ENCODE results near the gene AP2A2. TPM values are rescaled to one million over a fixed set of nuclear protein-coding genes. Genes with fewer than 3 reads are reported as not detected.

The AP2A2 gene
- 10 to 100 TPM; 40.5 to 62.5 (median 49.2) TPM for polyA plus RNA-seq (ENCODE audit: insufficient read length in 10 of 10)
- long read RNA-seq, donor 1, full-length matches to known transcripts, result 1 of 1 reads
- long read RNA-seq, donor 1, partial matches to known transcripts, result 0 of 1 reads
- long read RNA-seq, donor 1, other reads (novel, unspliced or antisense), result 0 of 1 reads
- long read RNA-seq, donor 2, full-length matches to known transcripts, result 3 of 3 reads
- long read RNA-seq, donor 2, partial matches to known transcripts, result 0 of 3 reads
- long read RNA-seq, donor 2, other reads (novel, unspliced or antisense), result 0 of 3 reads
- long read RNA-seq, donor 3, result 0 reads
- long read RNA-seq, donor 4, full-length matches to known transcripts, result 2 of 2 reads
- long read RNA-seq, donor 4, partial matches to known transcripts, result 0 of 2 reads
- long read RNA-seq, donor 4, other reads (novel, unspliced or antisense), result 0 of 2 reads
- long read RNA-seq, donor 5, full-length matches to known transcripts, result 2 of 16 reads
- long read RNA-seq, donor 5, partial matches to known transcripts, result 14 of 16 reads
- long read RNA-seq, donor 5, other reads (novel, unspliced or antisense), result 0 of 16 reads
- long read RNA-seq, donor 6, full-length matches to known transcripts, result 6 of 6 reads
- long read RNA-seq, donor 6, partial matches to known transcripts, result 0 of 6 reads
- long read RNA-seq, donor 6, other reads (novel, unspliced or antisense), result 0 of 6 reads
- long read RNA-seq, donor 7, full-length matches to known transcripts, result 5 of 5 reads
- long read RNA-seq, donor 7, partial matches to known transcripts, result 0 of 5 reads
- long read RNA-seq, donor 7, other reads (novel, unspliced or antisense), result 0 of 5 reads
- long read RNA-seq, donor 8, full-length matches to known transcripts, result 4 of 4 reads
- long read RNA-seq, donor 8, partial matches to known transcripts, result 0 of 4 reads
- long read RNA-seq, donor 8, other reads (novel, unspliced or antisense), result 0 of 4 reads
- long read RNA-seq, donor 9, full-length matches to known transcripts, result 1 of 1 reads
- long read RNA-seq, donor 9, partial matches to known transcripts, result 0 of 1 reads
- long read RNA-seq, donor 9, other reads (novel, unspliced or antisense), result 0 of 1 reads

DNA sequence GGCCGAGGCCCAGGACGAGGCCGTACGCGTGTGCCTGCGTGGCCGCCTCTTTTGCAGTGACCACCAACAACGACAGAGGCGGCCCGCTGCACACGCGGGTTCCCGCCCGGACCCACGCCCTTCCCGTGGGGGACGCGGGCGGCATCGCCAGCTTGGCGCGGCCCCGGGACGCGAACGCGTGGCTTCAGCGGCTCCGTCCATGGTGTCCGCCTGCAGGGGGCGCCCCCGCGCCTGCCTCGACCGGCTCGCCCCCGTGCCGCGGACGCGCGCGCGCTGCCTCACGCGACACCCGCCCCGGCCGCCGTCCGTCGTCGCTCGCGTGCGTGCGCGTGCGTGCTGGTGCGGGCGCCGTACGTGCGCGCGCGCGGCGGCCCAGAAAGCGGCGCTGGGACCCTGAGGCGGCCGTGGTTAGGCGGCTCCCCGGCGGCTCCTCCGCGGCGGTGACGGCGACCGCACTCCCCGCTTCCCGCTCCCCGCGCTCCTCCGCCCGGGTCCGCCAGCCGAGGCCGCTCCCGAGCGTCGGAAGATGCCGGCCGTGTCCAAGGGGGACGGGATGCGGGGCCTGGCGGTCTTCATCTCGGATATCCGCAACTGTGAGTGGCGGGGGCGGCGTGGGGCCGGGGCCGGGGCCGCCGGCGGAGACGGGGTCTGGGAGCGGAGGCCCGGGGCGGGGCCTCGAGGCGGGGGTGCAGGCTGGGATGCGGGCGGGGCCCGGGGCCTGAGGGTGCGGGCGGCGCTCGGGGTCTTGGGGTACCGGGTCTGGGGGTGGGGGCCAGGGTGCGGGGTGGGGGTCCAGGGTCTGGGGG, at the start of gene AP2A2:
Gene AP2A2, plus strand, starts transcription at position 375 of the 806 bp plus-strand sequence. Its CDS starts 152 bp downstream, at position 527.
- DNase-seq, result peak; percentile 92 to 96 (median 95)

DNA sequence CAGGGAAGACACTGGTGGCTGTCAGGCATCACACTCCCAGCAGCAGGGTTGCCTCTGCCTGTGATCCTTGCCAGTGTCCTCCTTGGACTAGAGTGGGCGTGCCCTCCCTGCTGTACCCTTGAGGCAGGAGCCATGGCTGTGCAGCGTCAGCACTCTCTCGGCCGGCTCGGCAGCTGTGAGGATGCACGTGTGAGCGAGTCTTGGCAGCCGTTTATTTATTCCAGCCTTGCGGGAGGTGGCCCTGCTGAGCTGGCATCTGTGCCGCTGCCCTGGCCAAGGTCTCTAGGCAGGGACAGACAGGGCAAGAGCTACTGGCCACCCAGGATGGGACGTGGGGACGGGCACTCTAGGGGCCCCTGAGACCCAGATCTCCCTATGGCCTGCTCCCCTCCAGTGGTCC, 49.1 kb upstream of the AP2A2 start:
- DNase-seq, result peak in 2 of 3 donors; percentile 49 to 62

DNA sequence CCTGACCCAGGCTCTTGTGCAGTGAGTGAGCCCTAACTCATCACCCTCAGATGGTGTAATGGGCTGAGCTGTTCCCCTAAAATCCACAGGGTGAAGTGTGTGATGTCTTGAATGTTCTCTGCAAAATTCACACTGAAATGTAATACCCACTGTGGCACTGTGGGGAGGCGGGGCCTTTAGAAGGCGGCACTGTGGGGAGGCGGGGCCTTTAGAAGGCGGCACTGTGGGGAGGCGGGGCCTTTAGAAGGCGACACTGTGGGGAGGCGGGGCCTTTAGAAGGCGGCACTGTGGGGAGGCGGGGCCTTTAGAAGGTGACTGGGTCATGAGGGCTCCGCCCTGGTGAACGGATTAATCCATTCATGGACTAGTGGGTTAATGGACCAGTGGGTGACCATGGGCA, 48.1 kb upstream of the AP2A2 start:
- DNase-seq, result no peak

DNA sequence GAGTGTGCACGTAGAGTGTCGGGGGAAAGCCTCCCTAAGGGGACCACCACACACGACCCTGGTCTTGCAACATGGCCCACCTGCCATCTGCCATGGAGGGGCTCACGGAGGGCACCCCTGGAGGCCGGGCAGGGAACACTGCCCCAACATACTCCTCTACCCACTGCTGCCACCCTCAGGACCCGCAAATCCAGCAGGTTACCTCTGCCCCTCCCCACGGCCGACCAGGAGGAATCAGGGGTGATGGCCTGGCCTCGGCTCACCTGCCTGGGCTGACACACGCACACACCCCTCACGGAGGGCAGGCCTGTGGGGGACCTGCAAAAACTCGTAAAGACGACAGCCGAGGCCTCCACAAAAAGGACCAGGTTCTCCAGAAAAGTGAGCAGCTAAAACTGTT, 45.2 kb upstream of the AP2A2 start:
- no peak for DNase-seq

DNA sequence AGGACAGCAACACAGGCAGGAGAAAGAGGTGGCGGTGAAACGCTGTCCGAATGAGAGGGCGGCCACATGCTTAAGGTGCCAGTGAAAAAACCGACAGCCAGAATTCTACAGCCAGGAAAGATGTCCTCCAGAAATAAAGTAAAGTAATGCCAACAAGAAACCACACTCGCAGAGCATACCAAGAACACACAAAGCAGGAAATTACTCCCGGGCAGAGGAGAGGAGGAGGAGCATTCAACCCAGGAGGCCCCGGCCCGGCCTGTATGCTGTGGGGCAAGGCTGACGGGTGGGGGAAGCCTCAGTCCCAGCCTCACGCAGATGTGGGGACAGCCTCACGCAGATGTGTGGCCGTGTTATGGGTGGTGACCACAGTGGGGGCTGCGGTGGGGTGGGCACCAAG, 43.1 kb upstream of the AP2A2 start:
- DNase-seq, result no peak

DNA sequence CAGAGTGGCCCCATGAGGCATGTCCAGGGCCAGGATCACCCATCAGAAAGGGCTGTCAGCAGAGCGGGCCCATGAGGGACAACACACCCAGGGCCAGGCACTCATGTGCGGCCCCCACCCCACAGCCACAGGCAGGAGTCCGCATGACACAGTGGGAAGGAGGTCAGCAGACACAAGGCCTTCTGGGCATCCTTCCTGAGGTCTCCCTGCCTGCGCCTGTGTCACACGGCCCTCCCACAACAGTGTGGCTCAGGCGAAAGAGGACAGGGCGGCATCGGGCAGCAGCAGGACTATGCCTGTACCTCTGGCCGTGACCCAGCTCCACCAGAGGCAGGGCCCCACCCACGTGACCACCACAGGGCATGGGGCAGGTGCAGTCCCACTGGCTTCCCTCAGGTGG, 42.1 kb upstream of the AP2A2 start:
- no peak for DNase-seq

DNA sequence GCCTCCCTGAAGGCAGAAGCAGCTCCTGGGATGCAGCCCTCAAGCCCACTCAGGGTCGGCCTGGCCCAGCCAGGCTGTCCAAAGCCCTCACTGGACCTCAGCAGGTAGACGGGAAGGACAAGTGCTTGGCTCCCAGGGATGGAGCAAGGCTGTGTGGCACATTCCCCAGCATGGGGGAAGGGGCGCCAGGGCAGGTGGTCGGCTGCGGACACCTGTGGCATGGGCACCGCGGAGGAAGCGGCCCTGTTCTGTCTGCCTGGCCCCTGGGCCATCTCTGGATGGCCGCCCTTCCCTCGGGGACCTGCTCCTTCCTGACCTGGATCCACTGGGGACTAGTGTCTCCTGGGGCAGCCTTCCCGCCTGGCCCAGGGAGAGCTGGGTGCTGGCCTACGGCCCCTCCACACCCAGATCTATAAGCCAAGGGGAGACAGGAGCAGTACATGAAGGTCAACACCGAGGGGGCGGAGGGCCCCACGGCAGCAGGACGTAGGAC, 41.0 kb upstream of the AP2A2 start:
- no peak for DNase-seq

DNA sequence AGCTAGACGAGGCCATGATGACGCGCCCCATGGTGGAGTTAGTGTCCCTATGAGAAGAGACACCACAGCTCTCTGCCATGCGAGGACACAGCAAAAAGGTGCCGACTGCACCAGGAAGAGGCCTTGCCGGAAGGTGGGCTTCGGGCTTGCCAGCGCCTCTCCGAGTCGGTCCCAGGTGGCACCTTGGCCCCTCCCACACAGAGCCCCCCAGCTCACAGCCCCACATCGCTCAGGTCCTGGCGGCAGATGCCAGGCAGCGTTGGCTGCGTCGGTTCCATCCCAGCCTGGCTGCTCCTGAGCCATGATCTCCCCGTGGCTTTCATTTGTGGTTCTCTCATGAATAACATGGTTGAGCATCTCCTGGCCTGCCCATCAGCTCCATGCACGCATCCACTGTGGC, 39.1 kb upstream of the AP2A2 start:
- DNase-seq, result no peak

DNA sequence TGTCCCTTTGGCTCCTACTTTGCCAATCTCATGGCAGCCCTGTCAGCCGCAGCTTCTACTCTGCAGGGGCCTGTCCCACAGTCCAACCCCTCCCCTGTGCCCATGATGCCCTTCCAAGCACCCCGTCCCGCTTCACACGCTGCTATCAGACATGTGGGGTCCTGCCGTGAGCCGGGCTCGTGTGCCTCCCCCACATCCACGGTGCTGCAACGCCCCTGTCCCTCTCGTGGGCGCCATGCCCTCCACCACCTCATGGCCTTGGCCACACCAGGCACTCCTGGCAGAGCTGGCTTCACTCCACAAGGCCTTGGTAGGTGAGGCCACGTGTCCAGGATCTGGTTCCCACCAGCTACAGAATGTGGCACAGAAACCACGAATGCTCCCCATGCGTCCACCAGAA, 38.1 kb upstream of the AP2A2 start:
- DNase-seq, result no peak

DNA sequence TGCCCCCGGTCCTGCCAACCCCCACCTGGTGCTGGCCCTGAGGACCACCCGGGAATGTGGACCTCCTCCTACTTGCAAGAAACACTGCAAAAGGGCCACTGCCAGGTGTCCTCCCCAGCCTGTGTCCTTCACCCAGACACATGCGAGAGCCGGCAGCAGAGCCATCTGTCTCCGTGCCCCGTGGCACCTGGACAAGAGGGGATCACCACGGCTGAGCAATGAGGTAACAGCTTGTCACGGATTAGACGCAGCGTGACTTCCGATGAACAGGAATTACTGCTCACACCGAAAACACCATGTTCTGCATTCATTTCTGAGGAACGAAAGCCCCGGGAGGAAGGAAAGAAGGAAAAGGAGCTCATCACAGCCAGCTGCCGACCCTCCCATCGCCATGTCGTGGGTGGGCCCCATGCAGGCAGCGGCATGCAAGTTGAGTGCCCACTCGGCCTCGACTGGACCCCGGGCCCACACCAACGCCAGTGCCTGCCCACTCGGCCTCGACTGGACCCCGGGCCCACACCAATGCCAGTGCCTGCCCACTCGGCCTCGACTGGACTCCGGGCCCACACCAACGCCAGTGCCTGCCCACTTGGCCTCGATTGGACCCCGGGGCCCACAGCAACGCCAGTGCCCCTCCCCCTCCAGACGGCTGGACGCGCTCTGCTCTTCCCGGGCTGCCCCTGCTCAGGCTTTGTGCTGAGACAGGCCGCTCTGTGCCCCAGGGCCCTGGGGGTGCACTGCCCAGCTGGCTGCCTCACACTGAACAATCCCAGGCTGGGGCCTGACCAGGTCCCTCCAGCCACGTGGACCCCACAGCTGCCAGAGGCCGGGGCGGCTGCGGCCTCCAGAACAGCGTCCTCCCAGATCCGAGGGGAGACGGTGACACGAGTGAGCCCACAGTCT, 37.1 kb upstream of the AP2A2 start:
- DNase-seq, result peak in 1 of 3 donors; percentile 35

DNA sequence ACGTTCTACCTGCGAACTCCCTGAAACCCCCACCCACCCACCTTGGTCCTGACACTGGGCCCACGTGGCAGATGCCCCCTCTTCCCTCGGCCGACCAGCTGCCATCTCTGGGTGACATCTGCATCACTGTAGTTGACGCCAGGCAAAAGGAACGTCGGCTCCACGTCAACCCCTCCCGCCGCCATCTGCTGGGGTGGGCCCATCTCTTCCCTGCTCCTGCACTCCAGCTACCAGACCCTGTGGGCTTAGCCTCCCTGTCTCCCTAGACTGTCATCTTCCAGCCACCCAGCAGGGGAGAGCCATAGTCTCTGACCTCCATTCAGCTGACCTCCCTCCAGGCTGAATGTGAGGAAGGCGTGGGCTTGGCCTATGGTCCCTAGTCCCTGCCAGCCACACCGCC, 36.4 kb upstream of the AP2A2 start:
- DNase-seq, result peak in 1 of 3 donors; percentile 34

DNA sequence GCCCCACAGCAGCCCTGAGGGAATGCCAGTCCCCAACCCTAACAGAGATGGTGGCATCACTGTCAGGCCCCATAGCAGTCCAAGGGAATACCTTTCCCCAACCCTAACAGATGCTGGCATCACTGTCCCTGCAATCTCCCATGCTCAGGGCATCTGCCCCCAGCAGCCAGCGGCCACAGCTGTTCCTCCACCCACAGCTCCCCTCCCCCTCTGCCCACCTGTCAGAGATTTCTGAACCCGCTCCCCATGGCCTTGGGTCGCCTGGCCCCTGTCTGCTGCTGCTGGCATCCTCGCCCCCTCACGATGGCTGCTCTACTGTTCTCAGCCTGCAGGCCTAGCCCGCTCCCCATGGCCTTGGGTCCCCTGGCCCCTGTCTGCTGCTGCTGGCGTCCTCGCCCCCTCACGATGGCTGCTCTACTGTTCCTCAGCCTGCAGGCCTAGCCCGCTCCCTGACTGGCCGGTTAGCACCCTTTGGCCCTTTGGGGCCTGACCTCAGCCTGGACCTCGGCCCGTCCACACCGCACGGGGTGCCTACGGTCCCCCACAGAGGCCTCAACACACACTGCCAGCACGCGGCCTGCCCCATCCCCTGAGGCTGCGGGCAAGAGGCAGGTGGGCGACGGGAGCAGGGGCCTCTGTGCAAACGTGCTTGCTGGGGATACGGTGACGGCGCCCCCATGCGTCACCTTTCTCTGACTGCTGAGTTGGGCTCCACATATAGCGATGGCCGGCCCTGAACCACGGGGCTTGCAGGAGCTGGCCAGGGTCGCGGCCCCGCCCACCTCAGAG, 35.8 kb upstream of the AP2A2 start:
- peak in 1 of 3 donors; percentile 41 for DNase-seq

DNA sequence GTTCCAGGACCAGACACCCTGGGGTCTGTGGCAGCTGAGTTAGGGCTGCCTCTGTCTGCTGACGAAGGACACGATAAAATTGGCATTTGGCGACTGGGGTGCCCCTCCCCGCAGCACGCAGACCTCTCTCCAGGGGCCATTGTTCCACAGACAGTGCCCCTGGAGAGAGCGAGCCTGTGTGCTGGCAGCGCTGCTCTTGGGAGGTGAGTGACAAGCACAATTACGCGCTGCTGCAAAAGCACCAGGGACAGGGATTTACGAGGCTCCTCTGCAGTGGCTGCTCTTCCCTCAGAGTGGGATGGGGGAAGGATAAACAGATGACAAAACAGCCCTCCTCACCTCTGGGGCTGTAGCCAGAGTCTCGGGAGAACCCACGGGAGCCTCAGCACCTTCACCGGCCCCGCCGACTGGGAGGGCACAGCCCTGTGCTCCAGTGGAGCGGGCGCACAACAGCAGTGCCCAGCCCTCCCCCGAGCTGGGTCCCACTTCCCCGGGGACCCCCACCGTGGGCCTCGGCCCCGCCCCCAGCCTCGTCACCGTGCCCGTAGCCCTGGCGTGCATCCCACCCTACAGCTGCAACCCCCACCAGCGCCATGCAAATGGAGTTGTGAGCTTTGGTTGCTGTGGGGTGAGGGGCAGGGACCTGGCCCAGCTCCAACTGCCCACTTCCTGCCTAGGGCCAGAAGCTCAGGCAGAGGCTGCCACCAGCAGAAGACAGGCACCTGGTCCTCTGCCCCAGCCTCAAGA, 34.7 kb upstream of the AP2A2 start:
- peak in 1 of 3 donors; percentile 26 for DNase-seq

DNA sequence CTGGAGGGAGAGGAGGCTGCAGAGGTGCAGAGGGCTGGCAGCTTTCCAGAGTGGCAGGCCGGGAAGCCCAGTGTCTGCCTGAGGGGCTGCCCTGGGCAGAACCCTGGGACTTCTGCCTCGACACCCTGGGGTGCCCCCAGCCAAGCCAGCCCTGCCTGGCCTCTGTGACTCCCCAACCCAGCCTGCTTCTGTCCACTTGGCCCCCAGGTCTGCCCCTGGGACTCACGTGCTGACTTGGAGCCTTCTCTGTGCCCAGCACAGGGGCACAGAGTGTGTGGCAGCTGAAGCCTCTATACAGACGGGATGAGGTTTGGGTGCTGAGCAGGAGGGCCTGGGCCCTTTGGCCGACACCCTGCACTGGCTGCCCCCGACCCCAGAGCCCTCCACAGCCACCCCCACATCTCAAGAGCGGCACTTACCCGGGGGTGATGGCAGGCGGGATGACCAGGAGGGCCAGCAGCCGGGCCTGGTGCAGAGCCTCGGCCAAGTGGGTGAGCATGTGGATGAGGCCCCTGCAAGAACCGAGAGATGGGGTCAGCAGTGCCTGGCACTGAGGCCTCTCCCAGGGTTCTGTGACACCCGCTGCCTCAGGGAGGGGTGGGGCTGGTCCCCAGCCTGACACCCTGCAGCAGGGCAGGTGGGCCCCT, 32.5 kb upstream of the AP2A2 start:
- no peak for DNase-seq

DNA sequence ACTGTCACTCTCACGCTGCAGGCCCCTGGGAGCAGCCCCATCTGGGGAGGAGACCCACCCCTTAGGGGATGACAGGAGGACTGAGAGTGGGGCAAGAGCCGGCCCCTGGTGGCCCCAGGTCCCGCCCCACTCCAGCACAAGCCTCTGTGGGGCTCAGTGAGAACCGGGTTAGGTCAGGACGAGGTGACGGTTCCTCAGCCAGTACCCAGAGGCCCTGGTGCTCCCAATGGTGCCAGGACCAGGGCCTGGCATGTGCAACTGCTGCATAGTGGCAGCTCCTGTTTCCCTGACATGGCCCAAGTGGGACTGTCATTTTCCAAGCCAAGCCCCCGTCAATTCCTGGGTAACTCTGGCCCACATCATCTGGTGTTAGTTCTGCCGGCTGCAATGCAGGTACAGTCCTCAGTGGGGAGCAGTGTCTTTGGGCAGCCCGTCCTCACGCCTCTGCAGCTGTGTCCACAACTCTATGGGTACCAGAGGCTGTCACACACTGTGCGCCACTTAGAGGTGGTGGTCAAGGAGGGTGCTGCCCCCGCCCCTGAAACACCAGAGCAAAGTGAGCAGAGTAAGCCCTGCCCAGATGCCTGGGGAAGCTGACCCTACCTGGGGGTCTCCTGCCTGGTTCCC, 31.0 kb upstream of the AP2A2 start:
- DNase-seq, result no peak

DNA sequence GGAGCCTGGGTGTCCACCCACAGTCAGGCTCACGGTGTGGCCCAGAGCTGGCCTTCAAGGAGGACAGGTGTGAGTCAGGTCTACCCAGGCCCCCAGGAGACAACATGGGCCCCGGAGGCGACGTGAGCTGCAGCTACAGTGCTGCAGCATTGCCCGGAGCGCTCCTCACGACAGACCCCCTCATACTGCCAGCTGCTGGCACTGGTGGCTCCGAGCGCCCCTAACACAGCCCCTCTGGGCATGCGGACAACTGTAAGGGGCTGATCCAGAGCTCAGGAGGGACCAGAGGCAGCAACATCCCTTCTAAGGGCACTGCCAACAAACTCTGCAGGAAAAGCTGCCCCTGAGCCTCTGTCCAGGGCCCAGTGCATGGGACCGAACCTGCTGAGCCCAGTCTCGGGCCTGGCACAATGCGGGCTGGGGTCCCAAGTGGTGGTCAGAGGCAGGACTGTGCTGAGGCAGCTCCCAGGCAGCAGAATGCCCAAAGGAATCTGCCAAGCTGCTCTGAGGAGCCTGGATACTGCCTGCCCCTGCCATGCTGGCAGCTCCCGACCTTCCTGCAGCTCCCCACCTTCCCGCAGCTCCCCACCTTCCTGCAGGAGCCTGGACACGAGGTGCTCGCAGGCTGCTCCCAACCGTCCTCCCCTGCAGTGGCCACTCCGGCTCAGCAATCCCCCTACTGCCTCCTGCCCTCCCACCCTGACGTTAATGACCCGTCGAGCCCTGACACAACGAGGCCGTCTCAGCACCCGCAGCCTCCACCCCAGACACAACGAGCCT, 30.1 kb upstream of the AP2A2 start:
- DNase-seq, result no peak

Measured in muscle of back (tissue), 13 donors.